Esophagus muscularis mucosa (tissue), 3 donors: ENCODE results near the gene SGK1.

Experiments used
- CTCF ChIP-seq, 3 experiments: fragments of 200-600 bp in 2 of 3; fragments of 450-650 bp in 1 of 3; sonication (generic) in 2 of 3; IDR thresholded peaks; one replicate each; pipeline ENCODE4 v1.5.1; 2017 to 2019; ENCODE audit warnings: antibody characterized with exemption in 3 of 3, mild to moderate bottlenecking in 2 of 3, moderate library complexity in 1 of 3
- POLR2A ChIP-seq: fragments of 450-650 bp; IDR thresholded peaks from one replicate; pipeline ENCODE4 v1.6.1; 2017; ENCODE audit warnings: antibody characterized with exemption, moderate library complexity, mild to moderate bottlenecking, low read depth
- POLR2AphosphoS5 ChIP-seq, 2 donors: sonication (generic); formaldehyde crosslinking; IDR thresholded peaks; one replicate each; pipeline ENCODE4 v1.6.1; 2017; ENCODE audit warnings: antibody characterized with exemption in 2 of 2

- TF ChIP-seq POLR2AphosphoS5 (IDR thresholded peaks at IDR 0.05) (no peak), CTCF (IDR thresholded peaks at IDR 0.05) (no peak), POLR2A (no peak)
Measured at GRCh38 chr6:134148566-134148965, 169.3 kb downstream of the SGK1 start.
